ENCODE data around the gene POLR2I.

POLR2I gene

DNA sequence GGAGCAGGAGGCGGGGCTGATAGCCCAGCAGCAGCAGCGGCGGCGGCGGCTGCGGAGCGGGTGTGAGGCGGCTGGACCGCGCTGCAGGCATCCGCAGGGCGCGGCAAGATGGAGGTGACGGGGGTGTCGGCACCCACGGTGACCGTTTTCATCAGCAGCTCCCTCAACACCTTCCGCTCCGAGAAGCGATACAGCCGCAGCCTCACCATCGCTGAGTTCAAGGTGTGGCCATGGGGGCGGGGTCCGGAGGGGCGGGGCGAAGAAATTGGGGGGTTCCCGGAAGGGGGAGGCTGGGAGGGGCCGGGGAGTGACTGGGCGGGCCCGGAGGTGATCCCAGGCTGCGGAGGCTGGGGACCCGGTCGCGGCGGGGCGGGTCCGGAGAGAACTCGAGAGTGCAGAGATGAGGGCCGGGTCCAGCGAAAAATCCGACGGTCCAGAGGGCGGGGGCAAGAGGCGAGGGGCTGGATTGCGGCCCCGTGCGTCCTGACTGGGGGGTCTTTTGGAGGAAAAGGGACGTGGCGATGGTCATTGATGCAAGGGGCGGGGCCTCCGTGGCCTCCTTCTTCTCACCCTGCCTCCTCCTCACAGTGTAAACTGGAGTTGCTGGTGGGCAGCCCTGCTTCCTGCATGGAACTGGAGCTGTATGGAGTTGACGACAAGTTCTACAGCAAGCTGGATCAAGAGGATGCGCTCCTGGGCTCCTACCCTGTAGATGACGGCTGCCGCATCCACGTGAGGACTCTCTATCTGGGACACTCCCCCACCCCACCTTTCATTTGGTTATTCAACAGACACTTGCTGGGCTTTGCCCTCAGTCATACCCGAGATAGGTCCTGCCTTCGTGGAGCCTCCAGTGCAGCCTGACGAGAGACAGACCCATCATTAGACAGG lies 1.0 kb upstream of the POLR2I start, which contains the start of gene TBCB:
Gene TBCB (plus strand): TSS at position 16 of the 891 bp plus-strand sequence. CDS start 93 bp downstream, at position 109.
- Histone ChIP-seq H3K79me2 (ENCODE audit: low read length) (peaks cover 23% of the 10 kb centered on the region), H3K27me3 (replicated peaks; ENCODE audit: insufficient read depth, low read length) (no peaks in the 10 kb centered on the region), H4K20me1 (ENCODE audit: insufficient read depth, low read length) (no peaks in the 10 kb centered on the region), H3K36me3 (replicated peaks; ENCODE audit: insufficient read depth, low read length) (no peaks in the 10 kb centered on the region), H3F3A (ENCODE audit: insufficient read depth, low read length) (no peaks in the 10 kb centered on the region), H3K9ac (ENCODE audit: low read length) (peak within 1 kb of the TSS; percentile 83), H3K9me3 (replicated peaks; ENCODE audit: insufficient read depth, low read length) (no peaks in the 10 kb centered on the region), H2AFZ (ENCODE audit: low read length) (peak within 1 kb of the TSS; percentile 86), H3K9me2 (replicated peaks; ENCODE audit: insufficient read depth, low read length) (no peaks in the 10 kb centered on the region), H3K4me3 (ENCODE audit: low read length) (peak within 1 kb of the TSS; percentile 94), H3K27ac (ENCODE audit: low read length) (peak within 1 kb of the TSS; percentile 83), H3K4me1 (ENCODE audit: low read length) (peaks cover 10% of the 10 kb centered on the region; the same call in 1 of the 2 replicates), H3K4me2 (ENCODE audit: low read depth, low read length) (peak within 1 kb of the TSS; percentile 93)
- TF ChIP-seq EZH2 (optimal IDR thresholded peaks at IDR 0.05; ENCODE audit: low read depth, low read length) (no peak), EZH2phosphoT487 (IDR thresholded peaks at IDR 0.05; ENCODE audit: low read length) (no peak)
- TF ChIP-seq, protein P1, sequence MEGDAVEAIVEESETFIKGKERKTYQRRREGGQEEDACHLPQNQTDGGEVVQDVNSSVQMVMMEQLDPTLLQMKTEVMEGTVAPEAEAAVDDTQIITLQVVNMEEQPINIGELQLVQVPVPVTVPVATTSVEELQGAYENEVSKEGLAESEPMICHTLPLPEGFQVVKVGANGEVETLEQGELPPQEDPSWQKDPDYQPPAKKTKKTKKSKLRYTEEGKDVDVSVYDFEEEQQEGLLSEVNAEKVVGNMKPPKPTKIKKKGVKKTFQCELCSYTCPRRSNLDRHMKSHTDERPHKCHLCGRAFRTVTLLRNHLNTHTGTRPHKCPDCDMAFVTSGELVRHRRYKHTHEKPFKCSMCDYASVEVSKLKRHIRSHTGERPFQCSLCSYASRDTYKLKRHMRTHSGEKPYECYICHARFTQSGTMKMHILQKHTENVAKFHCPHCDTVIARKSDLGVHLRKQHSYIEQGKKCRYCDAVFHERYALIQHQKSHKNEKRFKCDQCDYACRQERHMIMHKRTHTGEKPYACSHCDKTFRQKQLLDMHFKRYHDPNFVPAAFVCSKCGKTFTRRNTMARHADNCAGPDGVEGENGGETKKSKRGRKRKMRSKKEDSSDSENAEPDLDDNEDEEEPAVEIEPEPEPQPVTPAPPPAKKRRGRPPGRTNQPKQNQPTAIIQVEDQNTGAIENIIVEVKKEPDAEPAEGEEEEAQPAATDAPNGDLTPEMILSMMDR (IDR thresholded peaks at IDR 0.05; ENCODE audit: low read length) = no peak
- peak; percentile 79 for DNase-seq

DNA sequence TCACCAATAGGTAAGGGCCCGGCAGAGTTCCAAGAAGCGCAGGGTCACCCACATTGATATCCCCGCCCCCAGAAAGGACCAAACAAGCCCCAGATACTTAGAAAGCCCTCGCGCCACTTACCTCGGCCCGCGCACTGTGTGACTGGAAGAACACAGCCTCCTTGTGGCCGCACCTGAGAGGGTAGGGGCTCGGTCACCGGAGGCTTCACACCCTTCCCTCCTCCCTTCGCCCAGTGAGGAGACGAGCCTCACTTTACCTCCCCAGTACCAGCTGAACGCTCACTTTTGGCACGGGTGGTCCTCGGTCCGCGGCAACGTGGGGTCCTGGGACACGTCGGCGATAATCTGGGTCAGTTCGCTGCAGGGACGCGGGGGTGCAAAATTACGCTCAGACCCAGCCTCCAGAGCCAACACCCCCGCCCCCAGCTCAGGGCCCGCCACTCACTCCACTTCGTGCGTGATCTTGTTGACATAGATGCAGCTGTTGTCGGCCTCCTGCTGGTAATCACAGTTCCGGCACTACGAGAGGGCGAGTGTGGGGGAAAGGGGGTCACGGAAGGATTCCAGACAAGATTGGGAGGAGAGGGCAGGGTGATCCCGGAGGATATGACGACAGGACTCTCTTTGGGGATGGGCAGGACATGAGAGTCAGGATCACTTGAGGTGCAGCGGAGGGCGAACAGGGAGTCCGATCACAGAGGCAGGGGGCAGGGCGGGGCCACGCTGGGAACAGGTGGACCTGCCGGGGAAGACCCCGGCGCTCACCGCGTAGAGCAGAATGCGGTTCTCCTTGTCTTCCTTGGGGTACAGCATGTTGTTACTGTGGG lies 568 bp downstream of the POLR2I start:
- Histone ChIP-seq H3K9me2 (replicated peaks; ENCODE audit: insufficient read depth, low read length) (no peaks in the 10 kb centered on the region), H3K79me2 (ENCODE audit: low read length) (peaks cover 23% of the 10 kb centered on the region), H3K9me3 (replicated peaks; ENCODE audit: insufficient read depth, low read length) (no peaks in the 10 kb centered on the region), H2AFZ (ENCODE audit: low read length) (peak overlapping the region; percentile 86), H3K4me3 (ENCODE audit: low read length) (peak overlapping the region; percentile 94), H3K4me2 (ENCODE audit: low read depth, low read length) (peak overlapping the region; percentile 93), H3K36me3 (replicated peaks; ENCODE audit: insufficient read depth, low read length) (no peaks in the 10 kb centered on the region), H3K27ac (ENCODE audit: low read length) (peak overlapping the region; percentile 83; the same call in 1 of the 2 replicates), H3K27me3 (replicated peaks; ENCODE audit: insufficient read depth, low read length) (no peaks in the 10 kb centered on the region), H3K9ac (ENCODE audit: low read length) (peak overlapping the region; percentile 83), H4K20me1 (ENCODE audit: insufficient read depth, low read length) (no peaks in the 10 kb centered on the region), H3K4me1 (ENCODE audit: low read length) (peaks cover 10% of the 10 kb centered on the region; the same call in 1 of the 2 replicates), H3F3A (ENCODE audit: insufficient read depth, low read length) (no peaks in the 10 kb centered on the region)
- no peak for DNase-seq
- no peak for TF ChIP-seq EZH2phosphoT487 (IDR thresholded peaks at IDR 0.05; ENCODE audit: low read length)
- TF ChIP-seq, protein P1 (IDR thresholded peaks at IDR 0.05; ENCODE audit: low read length) = no peak
- no peak for TF ChIP-seq EZH2 (optimal IDR thresholded peaks at IDR 0.05; ENCODE audit: low read depth, low read length)

DNA sequence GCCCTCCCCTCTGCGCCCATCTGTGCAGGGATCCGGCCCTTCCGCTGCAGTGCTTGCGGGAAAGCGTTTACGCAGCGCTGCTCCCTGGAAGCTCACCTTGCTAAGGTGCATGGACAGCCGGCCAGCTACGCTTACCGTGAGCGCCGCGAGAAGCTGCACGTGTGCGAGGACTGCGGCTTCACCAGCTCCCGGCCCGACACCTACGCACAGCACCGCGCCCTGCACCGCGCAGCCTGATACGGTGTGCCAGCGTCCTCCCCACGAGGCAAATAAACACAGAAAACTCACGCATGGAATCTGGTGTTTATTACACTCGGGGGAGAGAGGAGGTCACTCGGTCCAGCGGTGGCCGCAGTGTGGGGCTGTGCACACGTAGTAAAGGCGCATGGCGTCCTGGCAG lies 1.2 kb downstream of the POLR2I start:
- H3K9me2 ChIP-seq (replicated peaks; ENCODE audit: insufficient read depth, low read length) = no peaks in the 10 kb centered on the region
- H2AFZ ChIP-seq (ENCODE audit: low read length) = no peak overlapping the region
- no peak for DNase-seq
- H3K27me3 ChIP-seq (replicated peaks; ENCODE audit: insufficient read depth, low read length) = no peaks in the 10 kb centered on the region
- H3K4me2 ChIP-seq (ENCODE audit: low read depth, low read length) = peak overlapping the region; percentile 93; the same call in 1 of the 2 replicates
- no peaks in the 10 kb centered on the region for H3K9me3 ChIP-seq (replicated peaks; ENCODE audit: insufficient read depth, low read length)
- peaks cover 10% of the 10 kb centered on the region; the same call in 1 of the 2 replicates for H3K4me1 ChIP-seq (ENCODE audit: low read length)
- H3K36me3 ChIP-seq (replicated peaks; ENCODE audit: insufficient read depth, low read length) = no peaks in the 10 kb centered on the region
- H3K9ac ChIP-seq (ENCODE audit: low read length) = no peak overlapping the region
- H3K27ac ChIP-seq (ENCODE audit: low read length) = no peak overlapping the region
- no peaks in the 10 kb centered on the region for H3F3A ChIP-seq (ENCODE audit: insufficient read depth, low read length)
- TF ChIP-seq EZH2 (optimal IDR thresholded peaks at IDR 0.05; ENCODE audit: low read depth, low read length) = no peak
- TF ChIP-seq, protein P1 (IDR thresholded peaks at IDR 0.05; ENCODE audit: low read length) = no peak
- TF ChIP-seq EZH2phosphoT487 (IDR thresholded peaks at IDR 0.05; ENCODE audit: low read length) = no peak
- H4K20me1 ChIP-seq (ENCODE audit: insufficient read depth, low read length) = no peaks in the 10 kb centered on the region
- peaks cover 23% of the 10 kb centered on the region for H3K79me2 ChIP-seq (ENCODE audit: low read length)
- H3K4me3 ChIP-seq (ENCODE audit: low read length) = peak overlapping the region; percentile 94; the same call in 1 of the 2 replicates
